IMR-90 (cell line): ENCODE measurements around the gene KRT32. TPM values are rescaled to one million over a fixed set of nuclear protein-coding genes. Genes with fewer than 3 reads are reported as not detected.

Source experiments
- ATAC-seq: fragments of 200-7000 bp; cut with Tn5 transposase; 2 replicates; pipeline ENCODE4 v1.9.1; 2020; ENCODE audit warnings: low read depth, mild to moderate bottlenecking, moderate library complexity
- BruUV-seq: library from RNA; stranded (reverse); fragments of 400-500 nt; replicated peaks from 2 replicates; lab custom pipeline; 2021; lab: Mats Ljungman, UMichigan
- CTCF ChIA-PET: fragments of 300-600 bp; formaldehyde crosslinking; extraction: SDS; loops from one replicate; lab custom pipeline; 2021; ENCODE audit warnings: antibody characterized with exemption; lab: Yijun Ruan, JAX
- POLR2A ChIA-PET: fragments of 300-600 bp; sonication (Branson Sonifier 250); formaldehyde crosslinking; loops from one replicate; lab custom pipeline; 2022; ENCODE audit warnings: antibody characterized with exemption; ENCODE audit not compliant: unreplicated experiment; lab: Charles Lee
- DNase-seq: peaks from one replicate; pipeline ENCODE4 v3.0.0; 2013
- H2AFZ ChIP-seq: replicated peaks from 2 replicates; pipeline ENCODE3; 2013; ENCODE audit warnings: low read length, mild to moderate bottlenecking; ENCODE audit not compliant: poor library complexity
- H2AK5ac ChIP-seq: 2 replicates; pipeline ENCODE4 v1.6.1; 2013; ENCODE audit warnings: low read depth, low read length, inconsistent platforms
- H2AK9ac ChIP-seq: replicated peaks from 2 replicates; pipeline ENCODE3; 2013; ENCODE audit warnings: mild to moderate bottlenecking, low read depth, low read length, moderate library complexity; ENCODE audit not compliant: poor library complexity
- H2BK120ac ChIP-seq: 2 replicates; pipeline ENCODE4 v1.6.1; 2013; ENCODE audit warnings: low read depth, low read length, inconsistent platforms
- H2BK15ac ChIP-seq: 3 replicates; pipeline ENCODE4 v1.6.1; 2013; ENCODE audit warnings: low read depth, low read length, inconsistent platforms
- H2BK20ac ChIP-seq: 2 replicates; pipeline ENCODE4 v1.6.1; 2013; ENCODE audit warnings: low read depth, mild to moderate bottlenecking, inconsistent platforms, low read length, moderate library complexity
- H2BK5ac ChIP-seq: 2 replicates; pipeline ENCODE4 v1.6.1; 2013; ENCODE audit warnings: mild to moderate bottlenecking, low read depth, low read length, inconsistent platforms; ENCODE audit not compliant: poor library complexity, severe bottlenecking
- H3K14ac ChIP-seq: replicated peaks from 2 replicates; pipeline ENCODE4 v1.6.1; 2013; ENCODE audit warnings: low read depth, low read length, inconsistent platforms
- H3K18ac ChIP-seq: 2 replicates; pipeline ENCODE4 v1.6.1; 2013; ENCODE audit warnings: low read depth, low read length, control low read depth
- H3K23ac ChIP-seq: 2 replicates; pipeline ENCODE4 v1.6.1; 2013; ENCODE audit warnings: low read depth, low read length, inconsistent platforms
- H3K27ac ChIP-seq: 2 replicates; pipeline ENCODE4 v1.5.1; 2013; ENCODE audit warnings: mild to moderate bottlenecking, control low read depth, low read length; ENCODE audit not compliant: insufficient read depth
- H3K27me3 ChIP-seq: 2 replicates; pipeline ENCODE4 v1.6.1; 2013; ENCODE audit warnings: low read length; ENCODE audit not compliant: control insufficient read depth, insufficient read depth
- H3K36me3 ChIP-seq: 2 replicates; pipeline ENCODE4 v1.6.1; 2013; ENCODE audit warnings: low read length, mixed read lengths; ENCODE audit not compliant: control insufficient read depth, insufficient read depth
- H3K4ac ChIP-seq: 2 replicates; pipeline ENCODE4 v1.6.1; 2013; ENCODE audit warnings: low read depth, low read length, inconsistent platforms
- H3K4me1 ChIP-seq: 2 replicates; pipeline ENCODE4 v1.6.1; 2013; ENCODE audit warnings: low read length, mixed read lengths; ENCODE audit not compliant: control insufficient read depth, insufficient read depth
- H3K4me2 ChIP-seq: 2 replicates; pipeline ENCODE4 v1.6.1; 2013; ENCODE audit warnings: low read depth, mild to moderate bottlenecking, control low read depth, low read length, moderate library complexity
- H3K4me3 ChIP-seq: 2 replicates; pipeline ENCODE4 v1.5.1; 2013; ENCODE audit warnings: low read depth, mild to moderate bottlenecking, control low read depth, low read length, moderate library complexity; ENCODE audit not compliant: insufficient read depth
- H3K56ac ChIP-seq: 2 replicates; pipeline ENCODE4 v1.6.1; 2013; ENCODE audit warnings: low read length, inconsistent platforms; ENCODE audit not compliant: insufficient read depth; ENCODE audit errors: extremely low read depth
- H3K79me1 ChIP-seq, 2 experiments: 2 replicates each; pipeline ENCODE4 v1.6.1; 2013; ENCODE audit warnings: low read length in 2 of 2, inconsistent platforms in 1 of 2, low read depth in 1 of 2
- H3K9ac ChIP-seq: 2 replicates; pipeline ENCODE4 v1.6.1; 2013; ENCODE audit warnings: low read depth, low read length, control low read depth
- H3K9me1 ChIP-seq: 2 replicates; pipeline ENCODE4 v1.6.1; 2013; ENCODE audit warnings: low read length, inconsistent platforms; ENCODE audit not compliant: insufficient read depth
- H3K9me3 ChIP-seq: 2 replicates; pipeline ENCODE4 v1.6.1; 2013; ENCODE audit warnings: low read length; ENCODE audit not compliant: control insufficient read depth, insufficient read depth
- H4K20me1 ChIP-seq: 2 replicates; pipeline ENCODE4 v1.6.1; 2013; ENCODE audit warnings: low read length, inconsistent platforms; ENCODE audit not compliant: insufficient read depth
- H4K5ac ChIP-seq: 2 replicates; pipeline ENCODE4 v1.6.1; 2013; ENCODE audit warnings: mild to moderate bottlenecking, low read depth, low read length, control low read depth
- H4K8ac ChIP-seq, 2 experiments: 2 replicates each; pipeline ENCODE4 v1.6.1; 2013; ENCODE audit warnings: low read depth in 2 of 2, low read length in 2 of 2, control low read depth in 1 of 2, inconsistent platforms in 1 of 2
- H4K91ac ChIP-seq: 2 replicates; pipeline ENCODE4 v1.6.1; 2013; ENCODE audit warnings: low read depth, low read length, inconsistent platforms; ENCODE audit not compliant: insufficient read depth
- BHLHE40 ChIP-seq: fragments of 150-350 bp; IDR thresholded peaks from 2 replicates; pipeline ENCODE4 v1.6.1; 2016; ENCODE audit warnings: mild to moderate bottlenecking, low read depth, low read length
- CEBPB ChIP-seq: IDR thresholded peaks from 2 replicates; pipeline ENCODE4 v1.6.1; 2012; ENCODE audit warnings: low read depth, low read length, improper control_type of control experiment
- CTCF ChIP-seq: conservative IDR thresholded peaks from 2 replicates; pipeline ENCODE4 v1.5.1; 2012; ENCODE audit warnings: mild to moderate bottlenecking, low read depth, low read length, improper control_type of control experiment
- MAFK ChIP-seq: IDR thresholded peaks from 2 replicates; pipeline ENCODE4 v1.6.1; 2012; ENCODE audit warnings: low read depth, low read length, improper control_type of control experiment
- MXI1 ChIP-seq: IDR thresholded peaks from 2 replicates; pipeline ENCODE4 v1.6.1; 2012; ENCODE audit warnings: low read depth, mild to moderate bottlenecking, low read length, moderate library complexity, borderline replicate concordance
- NFE2L2 ChIP-seq: fragments of 150-350 bp; IDR thresholded peaks from 2 replicates; pipeline ENCODE4 v1.6.1; 2016; ENCODE audit warnings: low read depth, mild to moderate bottlenecking, low read length
- USF2 ChIP-seq: fragments of 150-350 bp; IDR thresholded peaks from 2 replicates; pipeline ENCODE4 v1.6.1; 2017; ENCODE audit warnings: mild to moderate bottlenecking, antibody characterized with exemption, low read length, low read depth
- dilution Hi-C: fragments of 300-500 bp; cut with HindIII; formaldehyde crosslinking; loops from one replicate; pipeline ENCODE4 v1.14.3; 2018; ENCODE audit warnings: low sequenced_read_pairs; ENCODE audit not compliant: unreplicated experiment
- in situ Hi-C: fragments of 300-500 bp; cut with MboI; formaldehyde crosslinking; loops from 3 replicates; pipeline ENCODE4 v1.14.3; 2019; ENCODE audit warnings: low sequenced_read_pairs, inconsistent platforms, mixed read lengths
- intact Hi-C: fragments of 100-400 bp; cut with micrococcal nuclease; formaldehyde crosslinking; loops from 2 replicates; pipeline ENCODE4 v1.10.0; 2022
- polyA plus RNA-seq, 3 experiments: library from polyadenylated mRNA; depleted of rRNA; stranded (reverse); fragments of >200 nt; gene quantifications; 2 replicates each; pipeline ENCODE4 v1.2.3, GENCODE V29; 2012; ENCODE audit warnings: low replicate concordance in 1 of 3
- total RNA-seq: library from RNA; depleted of rRNA; stranded (reverse); fragments of >200 nt; gene quantifications from 2 replicates; pipeline ENCODE4 v1.2.3, GENCODE V29; 2012

The KRT32 gene
- total and polyA plus RNA-seq, 2 of the 4 experiments (the other 2 are of a cell fraction) = 0.09 TPM; not detected in 1

- TF ChIP-seq USF2 = no peak
- TF ChIP-seq CEBPB = no peak
- TF ChIP-seq BHLHE40 = no peak
- no peak for TF ChIP-seq CTCF
These were observed 7.7 kb upstream of the KRT32 start (continued) for GRCh38 chr17:41474863-41475262.

- Histone ChIP-seq H3K9me1 (no peaks in the 10 kb centered on the region), H2BK20ac (no peak overlapping the region), H2BK120ac (no peak overlapping the region), H2AFZ (no peak overlapping the region), H3K9ac (no peak overlapping the region), H3K79me1 (no peaks in the 10 kb centered on the region), H3K27ac (no peak overlapping the region), H2BK15ac (no peak overlapping the region), H3K56ac (no peak overlapping the region), H2AK5ac (no peak overlapping the region), H4K20me1 (no peaks in the 10 kb centered on the region; the same call in 1 of the 2 replicates), H3K4me3 (no peak overlapping the region), H3K14ac (no peak overlapping the region), H3K9me3 (peaks cover 20% of the 10 kb centered on the region), H3K23ac (no peak overlapping the region), H3K18ac (no peak overlapping the region), H3K4ac (no peak overlapping the region), H4K5ac (no peak overlapping the region), H3K4me2 (no peak overlapping the region), H2AK9ac (no peak overlapping the region), H2BK5ac (no peak overlapping the region), H3K36me3 (no peaks in the 10 kb centered on the region), H3K27me3 (peaks cover 24% of the 10 kb centered on the region), H4K91ac (no peak overlapping the region), H3K4me1 (peaks cover 8% of the 10 kb centered on the region), H4K8ac (no peak overlapping the region)
- POLR2A ChIA-PET = no interaction called here
- intact Hi-C loops (no loop called here), in situ Hi-C loops (no loop called here), dilution Hi-C loops (no loop called here)
- DNase-seq (no peak), ATAC-seq (no peak)
- CTCF ChIA-PET = no interaction called here
- TF ChIP-seq NFE2L2 (no peak), MAFK (no peak), MXI1 (no peak)
- no TSS peak for BruUV-seq
These were observed 1.2 kb upstream of the KRT32 start for GRCh38 chr17:41468346-41468745.
